PFSK-1 (cell line): Measurements from ENCODE around the gene ARHGAP18.

Source experiments
- FOXP2 ChIP-seq: optimal IDR thresholded peaks from 2 replicates; pipeline ENCODE3; 2011; ENCODE audit warnings: borderline replicate concordance, control low read depth, inconsistent platforms; ENCODE audit not compliant: insufficient read depth; ENCODE audit errors: extremely low read length, extremely low read depth
- POLR2AphosphoS5 ChIP-seq: IDR thresholded peaks from 2 replicates; pipeline ENCODE4 v1.6.1; 2012; ENCODE audit warnings: low read depth, mild to moderate bottlenecking, control low read depth, low read length, moderate library complexity
- REST ChIP-seq, 2 experiments: IDR thresholded peaks; 2 replicates each; pipeline versions ENCODE4 v1.6.1 to v1.8.0; 2011 to 2012; ENCODE audit warnings: low read depth in 2 of 2, low read length in 2 of 2, control low read depth in 1 of 2, inconsistent platforms in 1 of 2, mild to moderate bottlenecking in 1 of 2, moderate library complexity in 1 of 2; ENCODE audit not compliant: insufficient read depth in 1 of 2
- SIN3A ChIP-seq: IDR thresholded peaks from 2 replicates; pipeline ENCODE4 v1.6.1; 2012; ENCODE audit warnings: mild to moderate bottlenecking, low read length, moderate library complexity, borderline replicate concordance; ENCODE audit not compliant: insufficient read depth
- TAF1 ChIP-seq: IDR thresholded peaks from 2 replicates; pipeline ENCODE4 v1.6.1; 2012; ENCODE audit warnings: low read length, control low read depth, borderline replicate concordance; ENCODE audit not compliant: insufficient read depth

- TF ChIP-seq TAF1 (no peak), POLR2AphosphoS5 (no peak), SIN3A (no peak), REST (IDR thresholded peaks at IDR 0.05; ENCODE audit: insufficient read depth in 1 of 2, low read depth in 2 of 2, low read length in 2 of 2) (no peak), FOXP2 (no peak)
These were observed 117.3 kb downstream of the ARHGAP18 start for GRCh38 chr6:129592516-129593232.
